HL-60/S4 (cell line): Measurements from ENCODE around the gene MRPS18A.
"Not testable (repeated sequence)": the region's sequence is repeated elsewhere in the genome, so short reads cannot be mapped to it uniquely, and the experiment has no call there.

Experiments
- in situ Hi-C: fragments of 300-500 bp; cut with MboI; formaldehyde crosslinking; loops from 2 replicates; pipeline ENCODE4 v1.14.3; 2022; ENCODE audit warnings: low sequenced_read_pairs

The MRPS18A gene

DNA sequence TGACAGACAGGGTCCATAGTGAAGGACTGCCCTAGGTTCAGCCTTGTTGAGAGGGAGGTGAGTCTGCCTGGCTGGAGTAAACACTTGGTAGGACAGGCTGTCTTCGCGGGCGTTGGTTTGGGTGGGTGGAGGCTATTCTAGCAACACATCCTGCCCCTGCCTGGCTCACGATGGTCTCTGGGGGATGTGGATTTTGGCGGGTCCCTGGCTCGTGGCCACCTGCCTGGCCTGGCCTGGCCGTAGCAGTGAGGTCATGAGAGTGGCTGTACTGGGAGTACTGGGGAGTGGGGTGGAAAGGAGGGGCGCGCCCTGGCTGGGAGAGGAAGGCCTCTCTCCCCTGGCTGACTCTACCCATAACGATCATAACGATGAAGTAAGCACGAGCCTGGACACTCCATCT, 30.2 kb upstream of the MRPS18A start:
- in situ Hi-C loops = no loop called here

DNA sequence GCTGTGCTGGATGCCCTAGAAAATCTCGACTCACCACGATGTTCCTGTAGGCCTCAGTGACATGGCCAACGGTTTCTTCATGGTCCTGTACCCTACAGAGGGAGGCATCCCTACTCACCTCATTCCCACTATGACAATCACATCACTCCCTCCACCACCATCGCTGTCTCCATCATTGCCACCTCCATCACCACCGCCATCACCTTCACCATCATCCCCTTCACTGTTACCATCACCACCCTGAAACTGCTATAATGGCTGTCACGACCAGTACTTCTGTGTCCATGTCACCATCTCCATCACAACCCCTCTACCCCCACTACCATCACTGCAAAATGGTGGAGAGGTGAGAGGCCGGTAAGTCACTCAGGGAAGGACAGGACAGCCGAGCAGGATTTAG, 29.8 kb upstream of the MRPS18A start:
- in situ Hi-C loops = no loop called here

DNA sequence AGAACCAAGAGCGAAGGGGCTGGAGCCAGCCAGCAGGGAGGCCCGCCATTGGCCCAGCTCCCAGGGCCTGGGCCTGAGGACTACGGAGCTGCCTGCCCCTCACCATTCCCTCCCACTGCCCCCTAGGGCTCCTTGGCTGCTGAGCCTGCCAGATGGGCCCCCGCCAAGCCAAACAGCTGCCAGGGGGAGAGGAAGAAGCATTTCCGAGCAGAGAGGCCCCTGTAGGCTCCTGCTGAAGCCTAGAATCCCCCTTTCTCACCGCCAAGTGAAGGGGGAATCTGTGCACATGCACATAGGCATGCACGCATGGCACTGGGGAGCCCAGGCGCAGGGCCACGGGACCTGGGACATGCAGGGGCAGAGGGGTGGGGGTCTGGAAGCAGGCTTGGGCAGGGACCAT, 28.5 kb upstream of the MRPS18A start:
- in situ Hi-C loops = no loop called here

DNA sequence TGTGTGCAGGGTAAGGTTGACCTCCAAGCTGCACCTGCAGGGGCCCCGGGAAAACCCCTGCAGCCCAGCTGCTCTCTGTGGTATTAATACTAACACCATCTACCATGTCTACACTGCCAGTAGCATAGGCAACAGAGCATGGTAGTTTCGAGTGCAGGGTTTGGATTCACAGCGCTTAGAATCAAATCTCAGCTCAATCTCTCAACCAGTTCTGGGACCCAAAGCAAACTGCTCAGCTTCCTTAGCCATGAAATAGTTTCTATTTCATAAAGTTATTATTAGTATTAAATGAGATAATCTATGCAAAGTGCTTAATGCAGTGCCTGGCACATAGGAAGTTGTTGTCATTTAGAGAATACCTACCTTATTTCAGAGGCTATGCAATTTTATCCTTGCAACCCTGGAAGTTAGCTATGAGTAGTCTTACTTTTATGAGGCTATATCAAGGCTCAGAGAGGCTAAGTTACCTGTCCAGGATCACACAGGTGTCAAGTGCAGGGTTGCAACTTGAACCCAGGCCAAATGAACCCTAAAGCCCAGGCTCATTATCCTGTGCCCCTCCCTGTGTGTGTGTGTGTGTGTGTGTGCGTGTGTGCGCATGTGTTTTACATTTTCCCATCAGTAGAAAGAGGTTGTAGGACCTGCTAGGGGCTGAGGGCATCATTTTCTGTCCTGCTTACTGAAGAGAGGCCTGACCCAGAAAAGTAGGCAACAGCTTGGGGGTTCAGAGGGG, 27.6 kb upstream of the MRPS18A start:
- in situ Hi-C loops = no loop called here

DNA sequence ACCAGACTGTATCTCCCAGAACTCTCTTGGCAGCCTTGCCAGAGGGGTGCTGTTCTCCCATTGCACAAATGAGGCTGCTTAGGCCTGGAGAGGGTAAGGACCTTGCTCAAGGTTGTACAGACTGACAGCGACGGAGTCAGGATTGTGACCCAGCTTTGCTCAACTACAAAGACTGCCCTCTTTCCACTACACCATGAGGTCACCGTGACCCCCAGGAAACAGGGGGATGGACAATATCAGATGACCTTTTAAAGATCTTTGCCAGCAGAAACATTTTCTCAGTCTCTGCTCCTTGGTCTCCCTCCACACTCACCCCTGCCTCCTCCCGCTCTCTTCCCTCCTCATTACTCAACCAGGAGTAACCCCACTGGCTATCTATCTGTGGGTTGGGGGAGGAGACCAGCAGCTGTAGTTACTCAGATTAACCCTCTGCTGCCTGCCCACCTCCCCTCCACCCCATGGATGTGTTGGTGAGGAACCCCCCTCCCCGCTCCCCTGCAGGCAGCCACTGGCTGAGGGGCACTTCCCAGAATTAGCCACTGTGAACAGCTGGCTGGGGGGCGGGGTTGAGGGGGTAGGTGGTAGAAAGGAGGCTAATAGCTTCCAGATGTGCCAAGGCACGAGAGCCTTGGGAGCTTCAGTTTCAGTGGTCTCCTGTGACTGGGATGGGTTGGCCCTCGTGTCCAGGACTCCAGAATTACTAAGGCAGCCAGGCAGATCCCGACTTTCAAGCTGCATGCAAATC, 26.9 kb upstream of the MRPS18A start:
- in situ Hi-C loops = no loop called here

DNA sequence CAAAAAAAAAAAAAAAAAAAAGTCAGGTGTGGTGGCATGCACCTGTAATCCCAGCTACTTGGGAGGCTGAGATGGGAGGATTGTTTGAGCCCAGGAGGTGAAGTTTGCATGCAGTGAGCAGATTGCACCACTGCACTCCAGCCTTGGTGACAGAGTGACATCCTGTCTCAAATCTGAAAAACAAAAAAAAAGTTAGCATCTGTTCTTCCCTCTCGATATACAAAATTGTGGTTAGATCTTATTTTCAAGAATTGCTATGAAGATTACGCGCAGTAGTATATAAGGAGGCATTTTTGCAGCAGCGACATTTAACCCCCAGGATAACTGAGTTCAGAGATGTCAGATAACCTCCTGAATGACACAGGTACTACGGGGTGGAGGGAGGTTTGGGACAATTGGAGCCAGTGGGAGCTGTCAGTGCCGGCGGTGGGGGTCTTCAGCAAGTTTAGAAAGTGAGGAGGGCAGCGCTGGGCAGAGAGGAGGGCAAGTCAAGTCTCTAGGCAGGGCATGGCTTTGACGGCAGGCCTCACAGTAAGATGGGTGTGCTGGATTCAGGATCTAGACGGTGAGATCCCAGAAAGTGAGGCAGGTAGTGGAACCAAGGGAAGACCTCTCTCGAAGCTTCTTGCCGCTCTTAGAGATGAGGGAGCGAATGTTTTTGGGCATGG, 26.2 kb upstream of the MRPS18A start:
- in situ Hi-C loops = no loop called here

DNA sequence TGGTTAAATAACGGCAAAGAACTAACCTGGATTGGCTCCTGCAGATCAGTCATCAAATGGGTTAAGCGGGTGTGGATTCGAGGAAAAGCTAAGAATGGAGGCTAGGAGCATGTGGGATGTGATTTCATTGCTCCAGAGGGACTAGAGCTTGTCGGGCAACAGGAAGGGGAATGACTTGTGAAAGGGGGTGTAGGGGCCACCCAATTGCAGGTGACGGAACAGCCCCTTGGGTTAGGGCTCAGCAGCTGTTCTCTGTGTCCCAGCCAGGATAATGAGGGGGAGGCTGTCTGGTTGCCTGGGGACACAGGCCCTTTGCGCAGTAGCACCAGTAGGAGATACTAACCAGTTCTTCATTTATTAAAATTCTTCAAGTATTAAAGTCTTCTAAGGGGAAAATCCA, 25.0 kb upstream of the MRPS18A start:
- in situ Hi-C loops = no loop called here

DNA sequence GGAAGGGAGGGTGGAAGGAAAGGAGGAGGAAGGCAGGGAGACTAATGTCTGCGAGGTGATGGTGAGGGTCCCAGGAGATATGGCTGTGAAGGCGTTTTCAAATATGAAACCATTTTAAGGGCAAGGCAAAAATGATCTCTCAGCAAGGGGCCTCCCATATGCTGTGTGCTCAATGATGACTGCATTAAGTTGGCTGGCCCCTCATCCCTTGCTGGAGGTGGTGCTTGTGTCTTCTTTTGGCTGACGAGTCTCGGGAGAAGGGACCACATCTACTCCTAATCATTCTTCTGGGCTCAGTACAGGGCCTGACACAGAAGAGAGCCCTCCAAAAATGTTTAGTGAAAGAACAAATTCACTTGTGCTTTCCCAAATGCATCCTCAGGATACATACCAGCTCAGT, 23.0 kb upstream of the MRPS18A start:
- in situ Hi-C loops = no loop called here

DNA sequence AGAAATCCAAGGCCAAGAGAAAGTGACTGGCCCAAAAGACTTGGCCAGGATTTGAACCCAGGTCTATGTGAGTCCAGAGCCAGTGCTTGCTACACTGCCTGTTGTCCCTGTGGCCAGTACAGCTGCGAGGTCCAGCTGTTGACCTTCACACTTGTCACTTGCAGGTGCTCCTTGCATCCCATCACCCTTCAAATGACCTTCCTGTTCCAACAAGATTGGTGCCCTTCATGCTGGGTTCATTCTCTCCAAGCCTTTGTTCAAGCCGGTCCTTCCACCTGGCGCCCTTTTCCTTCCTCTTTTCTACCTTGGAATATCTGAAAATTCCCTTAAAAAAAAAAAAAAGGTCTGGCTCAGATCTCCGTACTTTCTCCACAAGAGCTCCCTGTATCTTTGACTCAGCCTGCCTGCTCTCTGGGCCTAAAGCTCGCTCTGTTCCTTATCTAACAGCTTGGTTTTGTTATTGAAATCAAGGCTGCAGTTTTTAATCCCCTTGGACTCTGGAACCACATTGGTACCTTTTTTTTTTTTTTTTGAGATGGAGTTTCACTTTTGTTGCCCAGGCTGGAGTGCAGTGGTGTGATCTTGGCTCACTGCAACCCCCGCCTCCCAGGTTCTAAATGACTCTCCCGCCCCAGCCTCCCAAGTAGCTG, 22.2 kb upstream of the MRPS18A start:
- in situ Hi-C loops = no loop called here

DNA sequence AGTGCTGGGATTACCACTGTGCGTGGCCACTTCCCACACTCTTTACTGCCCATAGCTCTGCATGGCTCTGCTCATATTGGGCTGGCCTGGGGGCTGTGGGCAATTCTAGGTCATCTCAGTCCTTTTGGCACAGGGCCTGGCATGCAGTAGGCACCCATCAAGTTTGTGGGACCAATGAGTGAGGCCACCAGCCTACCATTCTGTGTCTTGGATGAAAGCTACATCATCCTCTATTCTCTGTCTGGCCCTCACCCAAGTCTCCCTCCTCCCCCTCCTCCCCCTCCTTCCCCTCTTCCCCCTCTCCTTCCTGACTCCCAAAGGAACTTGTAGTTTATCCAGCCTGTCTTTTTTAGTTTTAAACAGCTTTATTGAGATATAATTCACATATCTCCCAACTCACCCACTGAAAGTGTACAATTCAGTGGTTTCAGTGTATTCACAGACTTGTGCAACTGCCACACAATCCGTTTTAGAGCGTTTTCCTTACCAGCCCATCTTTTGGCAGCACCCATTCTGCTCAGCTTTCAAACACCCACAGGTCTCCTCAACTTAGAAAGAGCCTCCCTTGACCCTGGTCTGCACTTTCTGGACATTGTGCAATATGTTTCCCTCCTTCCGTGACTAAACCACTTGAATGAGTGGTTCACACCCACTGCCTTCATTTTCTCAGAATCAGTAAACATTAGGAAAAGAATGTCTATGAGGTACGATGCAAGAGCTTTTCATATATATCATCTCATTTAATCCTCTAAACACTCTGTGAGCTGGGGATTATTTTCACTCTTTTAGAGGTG, 21.5 kb upstream of the MRPS18A start:
- in situ Hi-C loops = no loop called here

DNA sequence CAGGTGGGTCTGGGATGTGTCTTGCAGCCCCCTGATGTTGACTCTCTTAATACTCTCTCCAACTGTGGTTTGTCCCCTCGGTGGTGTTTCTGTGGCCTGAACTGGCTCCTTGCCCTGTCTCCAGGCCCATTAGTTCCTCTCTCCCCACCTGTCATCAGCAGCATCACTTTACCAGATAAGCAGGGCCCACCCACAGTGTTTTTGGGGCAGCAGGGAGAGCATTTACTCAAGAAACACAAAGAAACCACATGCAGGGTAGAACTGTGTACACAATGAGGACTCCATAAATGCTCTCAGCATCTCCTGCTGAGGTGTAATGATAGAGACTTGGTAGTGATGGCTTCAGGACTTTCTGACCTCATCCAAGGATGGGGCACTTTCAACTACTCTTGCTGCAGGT, 20.2 kb upstream of the MRPS18A start:
- in situ Hi-C loops = no loop called here

DNA sequence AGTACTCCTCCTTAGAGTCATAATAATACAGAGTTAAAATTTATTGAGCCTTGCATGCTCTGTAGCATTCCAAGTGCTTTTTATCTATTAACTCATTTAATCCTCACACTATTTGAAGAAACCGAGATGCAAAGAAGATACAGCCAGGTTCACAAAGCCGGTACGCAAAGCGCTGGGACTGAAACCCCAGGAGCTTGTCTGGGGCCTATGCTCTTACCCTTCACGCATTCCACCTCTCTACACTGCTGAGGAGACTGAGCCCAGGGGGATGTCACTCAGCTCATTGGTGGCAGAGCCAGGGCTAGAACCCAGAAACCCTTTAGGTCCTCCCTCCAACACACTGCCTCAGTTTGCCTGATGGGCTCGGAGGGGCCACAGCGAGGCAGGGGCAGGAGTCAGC, 19.7 kb upstream of the MRPS18A start:
- in situ Hi-C loops = no loop called here

DNA sequence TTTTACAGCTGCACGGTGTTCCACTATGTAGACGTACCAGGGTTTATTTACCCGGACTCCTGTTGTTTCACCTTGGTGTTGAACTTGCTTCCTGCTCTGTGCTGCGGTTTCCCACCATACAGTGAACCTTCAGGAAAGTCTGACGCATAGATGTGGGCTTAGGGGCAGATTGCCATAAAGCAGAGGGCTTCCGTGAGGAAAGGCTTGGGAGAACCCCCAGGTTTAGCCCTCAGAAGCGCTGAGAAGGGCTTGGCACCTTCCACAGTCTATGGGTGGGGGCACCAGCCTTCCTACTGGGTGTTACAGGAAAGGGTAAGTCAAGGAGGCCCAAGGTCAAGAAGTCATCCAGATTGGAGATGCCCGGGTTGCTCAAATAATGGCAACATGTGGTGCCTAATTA, 19.2 kb upstream of the MRPS18A start:
- in situ Hi-C loops = no loop called here

DNA sequence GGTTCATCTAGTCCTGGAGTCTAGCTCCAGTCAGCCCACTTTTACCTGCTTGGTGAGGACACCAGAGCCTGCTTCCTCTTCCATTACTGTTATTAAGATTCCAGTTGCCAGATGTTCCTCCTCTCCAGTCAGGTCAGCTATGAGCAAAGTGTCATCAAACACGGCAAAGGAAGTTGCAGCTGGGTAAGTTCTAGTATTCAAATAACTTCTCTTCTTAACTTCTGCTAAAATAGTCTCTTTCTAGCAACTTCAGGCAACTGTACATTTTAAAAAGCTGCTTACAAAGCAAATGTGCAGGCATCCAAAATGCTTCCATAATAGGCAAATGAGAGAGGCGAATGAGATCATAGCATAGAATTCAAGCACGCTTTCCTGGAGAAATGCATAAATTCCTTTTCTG, 18.4 kb upstream of the MRPS18A start:
- in situ Hi-C loops = no loop called here

DNA sequence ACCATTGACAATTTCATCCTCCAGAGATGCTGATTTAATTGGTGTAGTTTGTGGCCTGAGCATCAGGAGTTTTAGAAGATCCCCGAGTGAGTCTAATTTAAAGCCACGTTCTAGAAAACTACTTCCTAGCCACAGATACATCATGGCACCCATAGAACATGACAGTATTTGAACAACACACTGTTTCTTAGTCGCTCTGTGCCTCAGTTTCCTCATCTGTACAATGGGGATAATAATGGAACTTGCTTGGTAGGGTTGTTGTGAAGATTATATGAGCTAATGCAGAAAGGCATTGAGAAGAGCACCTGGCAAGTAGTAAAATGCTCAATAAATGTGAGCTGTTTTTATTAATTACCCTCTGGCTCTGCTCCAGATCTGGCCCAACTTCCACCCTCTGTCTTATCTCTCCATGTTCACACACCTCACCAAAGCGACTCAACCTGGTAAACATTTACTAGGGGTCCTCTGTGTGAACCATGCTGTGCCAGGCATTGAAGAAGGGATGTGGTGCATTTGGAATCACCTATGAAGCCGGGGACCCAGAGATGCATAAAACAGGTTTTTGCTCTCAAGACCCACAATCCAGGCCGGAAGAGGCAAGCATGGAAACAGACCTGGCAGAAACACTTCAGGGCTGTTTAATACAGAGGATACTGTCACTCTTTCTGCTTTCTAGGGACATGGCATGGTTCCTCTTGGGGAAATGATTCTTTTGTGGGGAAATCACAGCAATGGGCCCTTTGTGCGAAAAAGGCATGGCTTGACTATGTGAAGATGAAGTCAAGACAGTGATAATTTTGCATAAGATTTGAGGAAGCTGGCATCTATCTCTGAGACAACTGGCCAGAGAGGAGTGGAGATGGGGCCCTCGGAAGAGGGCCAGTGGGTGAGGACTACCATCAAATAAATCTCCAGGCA, 16.2 kb upstream of the MRPS18A start:
- in situ Hi-C loops = no loop called here

DNA sequence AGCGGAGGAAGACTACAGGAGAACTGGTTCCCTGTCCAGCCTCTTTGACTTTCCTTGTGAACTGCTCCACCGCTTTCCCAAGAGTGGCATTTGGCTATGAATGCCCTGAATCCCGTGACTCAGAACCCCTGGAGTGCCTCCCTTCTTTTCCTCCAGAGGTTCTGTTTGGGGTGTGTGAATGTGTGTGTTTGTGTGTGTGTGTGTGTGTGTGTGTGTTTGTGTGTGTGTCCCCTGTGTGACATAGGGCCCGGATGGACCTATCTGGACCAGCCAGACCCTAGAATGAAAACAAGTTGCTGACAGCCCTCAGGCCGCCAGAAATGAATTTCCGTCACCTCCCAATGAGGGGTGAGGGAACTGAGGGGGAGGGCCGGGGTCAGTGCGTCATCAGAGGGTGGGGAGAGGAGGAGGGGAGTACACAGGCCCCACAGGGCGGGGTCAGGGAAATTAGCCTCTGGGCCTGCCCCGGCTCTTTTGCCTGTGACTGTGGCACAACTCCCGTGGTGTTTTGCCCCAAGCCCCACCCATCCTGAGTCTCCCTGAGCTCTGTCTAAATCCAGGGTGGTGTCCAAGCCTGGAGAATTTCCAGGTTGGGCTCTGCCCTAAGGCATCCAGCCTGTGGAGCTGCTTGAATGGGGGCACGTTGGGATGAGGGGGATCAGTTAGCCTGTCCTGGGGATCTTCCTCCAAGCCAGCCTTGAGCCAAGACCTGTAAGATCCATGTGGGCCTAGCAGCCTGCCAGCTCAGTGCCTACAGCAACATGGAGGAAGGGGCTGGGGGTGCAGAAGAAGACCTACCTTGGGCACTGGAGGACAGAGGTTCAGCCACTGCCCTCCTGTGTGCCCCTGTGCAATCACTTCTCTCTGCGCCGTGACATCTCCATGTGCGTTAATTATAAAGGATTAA, 15.2 kb upstream of the MRPS18A start:
- in situ Hi-C loops = no loop called here

DNA sequence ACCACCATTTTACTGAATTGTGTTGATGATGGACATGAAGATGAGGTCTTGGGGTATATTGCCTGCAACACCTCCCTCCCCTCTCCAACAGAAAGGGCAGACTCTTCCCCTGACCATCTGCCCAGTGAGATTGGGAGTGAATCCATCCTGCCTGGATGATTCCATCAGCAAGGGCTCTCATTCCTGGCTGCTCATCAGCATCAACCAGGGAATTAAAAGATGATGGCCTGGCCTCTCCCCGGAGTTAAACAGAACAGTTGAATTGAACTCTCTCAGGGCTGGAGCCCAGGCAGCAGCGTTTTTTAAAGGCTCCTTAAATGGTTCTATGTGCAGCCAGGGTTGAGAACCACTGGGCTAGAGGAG, 14.6 kb upstream of the MRPS18A start:
- in situ Hi-C loops = no loop called here

DNA sequence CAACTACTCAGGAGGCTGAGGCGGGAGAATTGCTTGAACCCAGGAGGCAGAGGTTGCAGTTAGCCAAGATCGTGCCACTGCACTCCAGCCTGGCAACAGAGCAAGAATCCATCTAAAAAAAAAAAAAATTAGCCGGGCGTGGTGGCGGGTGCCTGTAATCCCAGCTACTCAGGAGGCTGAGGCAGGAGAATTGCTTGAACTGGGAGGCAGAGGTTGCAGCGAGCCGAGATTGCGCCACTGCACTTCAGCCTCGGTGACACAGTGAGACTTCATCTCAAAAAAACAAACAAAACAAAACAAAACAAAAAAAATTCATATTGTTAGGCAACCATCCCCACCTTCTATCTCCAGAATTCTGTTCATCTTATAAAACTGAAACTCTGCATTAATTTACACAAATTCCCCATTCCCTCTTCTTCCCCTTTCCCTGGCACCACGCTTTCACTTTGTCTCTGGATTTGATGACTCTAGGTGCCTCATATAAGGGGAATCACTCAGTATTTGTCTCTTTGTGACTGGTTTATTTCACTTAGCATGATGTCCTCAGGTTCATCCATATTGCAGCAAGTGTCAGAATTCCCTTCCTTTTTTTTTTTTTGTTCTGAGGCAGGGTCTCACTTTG, 13.5 kb upstream of the MRPS18A start:
- in situ Hi-C loops = not testable (repeated sequence)
